GM18951 (cell line): Measurements from ENCODE around the gene SIRPA.
"Not testable (repeated sequence)": the region's sequence is repeated elsewhere in the genome, so short reads cannot be mapped to it uniquely, and the experiment has no call there.

Experiments used
- POLR2A ChIP-seq: IDR thresholded peaks from 4 replicates; pipeline ENCODE4 v1.6.1; 2011; ENCODE audit warnings: mild to moderate bottlenecking; ENCODE audit not compliant: insufficient read length, insufficient read depth; ENCODE audit errors: extremely low read depth
- in situ Hi-C: fragments of 300-500 bp; cut with MboI; formaldehyde crosslinking; loops from one replicate; pipeline ENCODE4 v1.12.0; 2022; ENCODE audit warnings: low sequenced_read_pairs, mixed read lengths, inconsistent platforms; ENCODE audit not compliant: unreplicated experiment

Gene SIRPA

DNA sequence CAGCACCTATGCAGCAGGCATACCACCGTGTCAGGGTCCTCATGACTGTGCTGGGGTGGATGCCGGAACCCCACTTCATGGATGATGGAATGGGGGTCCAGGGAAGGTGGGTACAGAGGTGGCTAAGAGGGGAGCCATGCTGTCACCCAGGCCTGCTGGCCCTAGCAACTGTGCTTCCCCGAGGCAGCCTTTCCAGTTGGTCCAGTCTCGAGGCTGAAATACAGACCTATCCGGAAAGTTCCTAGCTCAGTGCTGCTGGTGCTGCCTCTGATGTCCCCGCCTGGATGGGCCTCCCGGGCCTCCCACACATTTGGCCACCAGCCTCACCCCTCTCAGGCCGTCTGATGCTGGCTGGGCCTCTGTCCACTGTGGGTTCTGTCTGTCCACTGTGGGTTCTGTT lies 17.4 kb downstream of the SIRPA start:
- no peak for TF ChIP-seq POLR2A
- in situ Hi-C loops: no loop called here

GRCh38 chr20:1915233-1915632 lies 20.0 kb downstream of the SIRPA start:
- in situ Hi-C loops: not testable (repeated sequence)

GRCh38 chr20:1915725-1916124 lies 20.5 kb downstream of the SIRPA start:
- no peak for TF ChIP-seq POLR2A
- in situ Hi-C loops: no loop called here

- in situ Hi-C loops: no loop called here
- no peak for TF ChIP-seq POLR2A
Observed at GRCh38 chr20:1917786-1918185, 22.6 kb downstream of the SIRPA start.

DNA sequence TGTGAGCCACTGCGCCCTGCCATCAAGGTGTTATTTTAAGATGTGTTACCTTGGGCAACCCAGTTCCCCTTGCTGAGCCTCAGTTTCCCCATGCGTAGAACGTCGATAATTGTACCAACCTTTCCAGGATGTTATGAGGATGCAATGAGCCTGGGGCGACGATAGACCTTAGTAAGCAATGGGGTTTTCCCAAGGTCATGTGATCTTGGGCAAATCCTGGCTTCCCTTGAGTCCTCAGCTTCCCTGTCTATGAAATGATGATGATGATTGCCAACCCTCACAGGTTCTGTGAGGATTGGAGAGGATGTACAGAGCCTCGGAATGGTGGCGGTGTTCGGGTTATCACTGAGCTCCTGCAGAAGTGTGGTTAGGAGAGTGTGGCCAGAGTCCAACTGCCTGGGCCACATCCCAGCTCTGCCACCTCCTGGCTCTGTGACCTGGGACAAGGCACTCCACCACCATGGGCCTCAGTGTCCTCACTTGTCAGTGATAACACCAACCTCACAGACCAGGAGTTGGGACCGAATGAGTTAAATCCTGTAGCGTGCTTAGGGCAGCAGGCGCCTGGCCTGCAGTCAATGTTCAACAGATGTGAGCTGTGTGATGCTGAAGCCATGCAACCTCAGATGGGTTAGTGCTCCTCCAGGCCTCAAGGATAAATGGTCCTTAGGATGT lies 23.4 kb downstream of the SIRPA start:
- in situ Hi-C loops: no loop called here
- TF ChIP-seq POLR2A: no peak

GRCh38 chr20:1920252-1920651 lies 25.0 kb downstream of the SIRPA start:
- in situ Hi-C loops: no loop called here
- no peak for TF ChIP-seq POLR2A

DNA sequence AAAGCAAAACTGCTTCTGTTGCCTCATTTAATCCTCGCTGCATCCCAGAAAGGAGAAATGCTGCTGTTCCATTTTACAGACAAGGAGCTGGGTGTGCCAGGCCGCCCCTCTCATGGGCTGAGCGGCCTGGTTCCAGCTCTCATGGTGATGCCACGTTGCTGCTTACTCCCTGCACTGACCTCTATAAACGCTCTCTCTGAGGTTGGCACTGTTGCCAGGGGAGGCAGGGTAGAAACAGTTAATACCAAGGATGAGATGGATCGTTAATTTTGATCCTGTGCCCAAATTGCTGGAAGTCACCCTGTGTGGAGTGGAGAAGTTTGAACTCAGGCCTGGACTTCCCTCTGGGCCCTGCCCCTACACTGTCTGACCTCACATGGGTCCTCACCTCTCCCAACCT lies 25.6 kb downstream of the SIRPA start:
- in situ Hi-C loops: no loop called here

GRCh38 chr20:1921985-1922384 lies 26.8 kb downstream of the SIRPA start:
- in situ Hi-C loops: not testable (repeated sequence)

More for the DNA sequence above, 25.6 kb downstream of the SIRPA start:
- TF ChIP-seq POLR2A: no peak

DNA sequence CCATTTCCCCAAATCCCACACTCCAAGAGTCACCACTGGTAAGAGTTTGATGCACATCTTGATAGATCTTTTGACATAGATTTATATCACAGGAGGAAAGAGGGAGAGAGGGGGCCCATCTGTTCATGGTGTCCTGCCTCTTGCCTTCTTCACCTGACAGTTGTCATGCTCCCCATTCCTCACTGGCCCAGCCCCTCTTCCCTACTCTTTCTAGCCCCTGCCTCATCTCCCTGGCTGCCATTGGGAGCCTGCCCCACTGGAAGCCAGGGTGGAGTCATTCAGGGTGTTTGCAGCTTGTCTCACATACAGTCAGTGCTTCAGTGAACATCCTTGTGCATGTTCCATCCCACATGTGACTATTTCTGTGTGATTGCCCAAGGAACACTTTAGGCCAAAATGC lies 27.6 kb downstream of the SIRPA start:
- in situ Hi-C loops: no loop called here
- no peak for TF ChIP-seq POLR2A

- TF ChIP-seq POLR2A: no peak
- in situ Hi-C loops: no loop called here
Observed at GRCh38 chr20:1924910-1925861, 30.0 kb downstream of the SIRPA start.

DNA sequence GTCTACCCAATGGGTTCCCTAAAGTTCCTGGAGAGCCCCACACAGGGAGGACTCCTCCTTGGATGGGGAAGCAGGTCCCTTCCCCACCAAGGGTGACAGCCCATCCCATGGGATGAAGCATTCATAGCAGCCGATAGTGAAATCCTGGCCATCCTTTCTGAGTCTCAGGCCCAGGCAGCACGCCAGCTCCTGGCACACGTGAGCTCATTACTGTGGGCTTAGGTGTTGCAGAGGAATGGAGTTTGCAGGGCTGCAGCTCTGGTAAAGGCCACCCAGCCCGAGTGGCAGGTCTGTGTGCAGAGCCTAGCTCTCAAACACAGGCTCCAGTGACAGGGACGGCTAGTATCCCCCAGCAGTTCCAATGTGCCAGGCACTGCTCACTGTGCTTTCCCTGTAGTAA lies 31.0 kb downstream of the SIRPA start:
- in situ Hi-C loops: no loop called here
- no peak for TF ChIP-seq POLR2A

- no peak for TF ChIP-seq POLR2A
- in situ Hi-C loops: no loop called here
Observed at GRCh38 chr20:1927217-1927616, 32.0 kb downstream of the SIRPA start.

DNA sequence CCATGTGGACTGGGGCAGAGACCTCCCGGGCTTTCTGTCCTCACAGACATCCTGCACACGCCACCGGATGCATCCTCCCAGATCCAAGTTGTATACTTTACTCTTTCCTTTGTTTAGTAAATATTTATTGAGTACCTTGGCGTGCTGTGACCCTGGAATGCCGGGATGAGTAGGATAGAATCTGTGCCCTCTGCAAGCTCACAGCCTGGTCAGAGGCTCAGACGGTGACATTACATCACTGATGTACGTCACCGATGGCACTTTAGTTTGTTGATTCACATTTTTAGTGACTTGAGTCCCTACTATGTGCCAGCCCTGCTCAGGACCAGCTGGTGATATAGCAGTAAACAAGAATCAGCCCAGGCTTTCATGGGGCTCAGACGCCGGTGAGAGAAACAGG lies 32.9 kb downstream of the SIRPA start:
- TF ChIP-seq POLR2A: no peak
- in situ Hi-C loops: no loop called here

DNA sequence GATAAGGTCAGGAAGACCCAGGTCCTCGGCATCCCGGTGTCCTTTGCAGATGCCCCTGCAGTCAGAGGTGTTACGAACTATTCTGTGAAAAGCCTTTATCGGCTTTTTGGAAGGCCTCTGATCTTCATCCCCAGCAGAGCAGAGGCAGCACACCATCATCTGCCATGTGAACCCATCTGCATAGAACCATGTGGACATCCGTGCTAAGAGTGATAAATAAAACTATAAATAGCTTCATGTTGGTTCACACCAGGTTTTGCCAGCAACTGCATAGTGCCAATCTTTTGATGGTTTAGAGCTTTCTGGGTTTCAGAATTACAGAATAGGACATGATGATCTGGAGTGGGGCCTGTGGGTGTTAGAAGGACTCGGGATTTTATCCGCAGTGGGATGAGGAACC lies 33.6 kb downstream of the SIRPA start:
- TF ChIP-seq POLR2A: no peak
- in situ Hi-C loops: no loop called here
